HCT116 (cell line): ENCODE data around the gene LRRC43. TPM values are rescaled to one million over a fixed set of nuclear protein-coding genes. Genes with fewer than 3 reads are reported as not detected.

ENCODE experiments used
- ATAC-seq: fragments of 200-7000 bp; cut with Tn5 transposase; 2 replicates; pipeline ENCODE4 v1.9.1; 2020; ENCODE audit warnings: mild to moderate bottlenecking, moderate library complexity
- BruUV-seq: library from RNA; stranded (reverse); fragments of 400-500 nt; replicated peaks from 2 replicates; lab custom pipeline; 2021; lab: Mats Ljungman, UMichigan
- CTCF ChIA-PET: fragments of 300-600 bp; sonication (Branson Sonifier 250); formaldehyde crosslinking; loops from one replicate; lab custom pipeline; 2021; ENCODE audit warnings: antibody characterized with exemption; lab: Charles Lee
- POLR2A ChIA-PET: fragments of 300-600, 350-600 bp; sonication (Branson Sonifier 250); formaldehyde crosslinking; loops from one replicate; lab custom pipeline; 2021; ENCODE audit warnings: antibody characterized with exemption; lab: Charles Lee
- RAD21 ChIA-PET, 2 experiments: fragments of 300-600 bp; sonication (Branson Sonifier 250); formaldehyde crosslinking; loops; one replicate each; lab custom pipeline; 2023; ENCODE audit warnings: low total read pairs in 2 of 2; ENCODE audit not compliant: uncharacterized antibody in 2 of 2, unreplicated experiment in 2 of 2, low non-redundant PET in 1 of 2; lab: Charles Lee
- DNase-seq: peaks from one replicate; pipeline ENCODE4 v3.0.0-alpha.2; 2010; ENCODE audit warnings: low read depth, low spot score
- H2AFZ ChIP-seq: fragments of 200-600 bp; shearing (Covaris generic), sonication (generic); 2 replicates; pipeline ENCODE4 v1.6.1; 2017; ENCODE audit warnings: low read depth, mixed run types, mixed read lengths, antibody characterized with exemption, low read length; ENCODE audit not compliant: poor library complexity, severe bottlenecking
- H3K27ac ChIP-seq: 2 replicates; pipeline ENCODE4 v1.5.1; 2012; ENCODE audit warnings: low read depth, low read length
- H3K27me3 ChIP-seq: fragments of 200-600 bp; sonication (generic); 2 replicates; pipeline ENCODE4 v1.6.1; 2016; ENCODE audit warnings: mixed run types, low read length, mixed read lengths; ENCODE audit not compliant: insufficient read depth
- H3K36me3 ChIP-seq, 2 experiments: fragments of 200-500 bp in 1 of 2; fragments of 200-600 bp in 1 of 2; sonication (Bioruptor generic) in 1 of 2; sonication (generic) in 1 of 2; 2 replicates each; pipeline versions ENCODE4 v1.5.1 to v1.6.1; 2014 to 2016; ENCODE audit warnings: low read length in 2 of 2, inconsistent platforms in 1 of 2, mixed read lengths in 1 of 2, mixed run types in 1 of 2; ENCODE audit not compliant: insufficient read depth in 2 of 2, control insufficient read depth in 1 of 2
- H3K4me1 ChIP-seq, 2 experiments: fragments of 200-600 bp in 1 of 2; sonication (generic) in 1 of 2; 2 replicates each; pipeline versions ENCODE4 v1.5.1 to v1.6.1; 2012 to 2017; ENCODE audit warnings: low read length in 2 of 2, inconsistent platforms in 1 of 2, mild to moderate bottlenecking in 1 of 2, mixed read lengths in 1 of 2, mixed run types in 1 of 2, moderate library complexity in 1 of 2; ENCODE audit not compliant: insufficient read depth in 2 of 2, control insufficient read depth in 1 of 2
- H3K4me2 ChIP-seq: fragments of 200-600 bp; sonication (generic); 2 replicates; pipeline ENCODE4 v1.6.1; 2017; ENCODE audit warnings: mixed run types, low read length, mixed read lengths
- H3K4me3 ChIP-seq, 2 experiments: fragments of 200-600 bp in 1 of 2; sonication (generic) in 1 of 2; replicated peaks in 1 of 2; 2 replicates each; pipeline ENCODE4 v1.5.1; 2011 to 2016; ENCODE audit warnings: low read length in 2 of 2, control low read depth in 1 of 2, low read depth in 1 of 2, mild to moderate bottlenecking in 1 of 2, mixed read lengths in 1 of 2, mixed run types in 1 of 2
- H3K79me2 ChIP-seq: fragments of 200-600 bp; sonication (generic); 2 replicates; pipeline ENCODE4 v1.6.1; 2017; ENCODE audit warnings: mild to moderate bottlenecking, mixed run types, low read length, moderate library complexity, mixed read lengths; ENCODE audit not compliant: insufficient read depth
- H3K9ac ChIP-seq: fragments of 200-600 bp; sonication (generic); 2 replicates; pipeline ENCODE4 v1.6.1; 2016; ENCODE audit warnings: low read length, mixed read lengths
- H3K9me2 ChIP-seq: fragments of 200-600 bp; sonication (generic), shearing (Covaris generic); 2 replicates; pipeline ENCODE4 v1.6.1; 2017; ENCODE audit warnings: mixed run types, mild to moderate bottlenecking, moderate library complexity; ENCODE audit not compliant: insufficient read depth
- H3K9me3 ChIP-seq, 2 experiments: fragments of 200-500 bp in 1 of 2; fragments of 200-600 bp in 1 of 2; sonication (Bioruptor generic) in 1 of 2; sonication (generic) in 1 of 2; 2 replicates each; pipeline ENCODE4 v1.6.1; 2014 to 2017; ENCODE audit warnings: low read length in 2 of 2, mixed read lengths in 2 of 2, inconsistent platforms in 1 of 2, low read depth in 1 of 2, mild to moderate bottlenecking in 1 of 2, mixed run types in 1 of 2, moderate library complexity in 1 of 2; ENCODE audit not compliant: control insufficient read depth in 1 of 2, insufficient read depth in 1 of 2
- H4K20me1 ChIP-seq: fragments of 200-600 bp; sonication (generic), shearing (Covaris generic); 2 replicates; pipeline ENCODE4 v1.6.1; 2017; ENCODE audit warnings: mixed run types, mild to moderate bottlenecking, moderate library complexity; ENCODE audit not compliant: insufficient read depth
- CEBPB ChIP-seq: IDR thresholded peaks from 2 replicates; pipeline ENCODE4 v1.6.1; 2012; ENCODE audit warnings: low read depth
- CTCF ChIP-seq, 3 experiments: fragments of 200-600 bp in 1 of 3; sonication (generic) in 1 of 3; IDR thresholded peaks in 2 of 3; conservative IDR thresholded peaks in 1 of 3; 2 replicates each; pipeline ENCODE4 v1.5.1; 2012 to 2017; ENCODE audit warnings: low read depth in 2 of 3, low read length in 2 of 3, antibody characterized with exemption in 1 of 3, borderline replicate concordance in 1 of 3, control low read depth in 1 of 3, mild to moderate bottlenecking in 1 of 3, mixed read lengths in 1 of 3, mixed run types in 1 of 3, moderate library complexity in 1 of 3; ENCODE audit not compliant: insufficient read depth in 1 of 3
- MAX ChIP-seq: IDR thresholded peaks from 2 replicates; pipeline ENCODE4 v1.6.1; 2012
- SP1 ChIP-seq: IDR thresholded peaks from 2 replicates; pipeline ENCODE4 v1.6.1; 2012; ENCODE audit warnings: low read depth
- TCF7L2 ChIP-seq: IDR thresholded peaks from 2 replicates; pipeline ENCODE4 v1.7.0; 2011; ENCODE audit warnings: borderline replicate concordance, inconsistent platforms; ENCODE audit not compliant: insufficient read depth, insufficient read length; ENCODE audit errors: extremely low read depth
- ZNF274 ChIP-seq: fragments of 200-500 bp; sonication (Bioruptor generic); IDR thresholded peaks from 2 replicates; pipeline ENCODE4 v1.6.1; 2014; ENCODE audit warnings: mild to moderate bottlenecking, low read depth, low read length, inconsistent platforms
- intact Hi-C: fragments of 100-400 bp; cut with micrococcal nuclease; formaldehyde crosslinking; loops from 2 replicates; pipeline ENCODE4 v1.10.0; 2022
- total RNA-seq: library from RNA; stranded (reverse); gene quantifications from one replicate; pipeline ENCODE4 v1.2.1, GENCODE V29; 2021; ENCODE audit not compliant: unreplicated experiment

LRRC43 gene
- total RNA-seq, 1 experiment from 2014 or later, result not detected

GRCh38 chr12:122139941-122140340 lies 43.0 kb upstream of the LRRC43 start:
- H3K9ac ChIP-seq, result no peak overlapping the region
- no TSS peak for BruUV-seq
- DNase-seq (no peak), ATAC-seq (no peak)
- CTCF ChIA-PET, result no interaction called here
- no peaks in the 10 kb centered on the region for H3K9me3 ChIP-seq
- RAD21 ChIA-PET, result no interaction called here
- intact Hi-C loops, result no loop called here
- no peaks in the 10 kb centered on the region for H3K79me2 ChIP-seq
- H3K4me2 ChIP-seq, result no peak overlapping the region
- H3K27ac ChIP-seq, result no peak overlapping the region
- no peaks in the 10 kb centered on the region for H3K9me2 ChIP-seq
- H3K4me1 ChIP-seq, result no peaks in the 10 kb centered on the region
- no peak overlapping the region for H3K4me3 ChIP-seq
- TF ChIP-seq CEBPB (no peak), SP1 (no peak), ZNF274 (no peak), CTCF (IDR thresholded peaks at IDR 0.05 in 2 of 3, conservative IDR thresholded peaks at IDR 0.05 in 1 of 3; ENCODE audit: borderline replicate concordance in 1 of 3, insufficient read depth in 1 of 3, low read depth in 2 of 3, low read length in 2 of 3) (no peak), MAX (no peak), TCF7L2 (no peak)
- H2AFZ ChIP-seq, result no peak overlapping the region
- peaks cover 7 to 28% of the 10 kb centered on the region in 2 experiments; a peak in 3 of 4 replicates for H3K36me3 ChIP-seq
- H4K20me1 ChIP-seq, result no peaks in the 10 kb centered on the region
- POLR2A ChIA-PET, result no interaction called here
- H3K27me3 ChIP-seq, result no peaks in the 10 kb centered on the region
